GM12878 (cell line): ENCODE results near the gene NMBR. TPM values are rescaled to one million over a fixed set of nuclear protein-coding genes. Genes with fewer than 3 reads are reported as not detected.

Source experiments
- ATAC-seq: fragments of 200-7000 bp; cut with Tn5 transposase; 3 replicates; pipeline ENCODE4 v1.9.1; 2020; ENCODE audit warnings: mild to moderate bottlenecking, moderate library complexity
- BruUV-seq: library from RNA; stranded (reverse); fragments of 400-500 nt; replicated peaks from 2 replicates; lab custom pipeline; 2021; lab: Mats Ljungman, UMichigan
- CTCF ChIA-PET: fragments of 300-600 bp; sonication (Branson Sonifier 250); formaldehyde crosslinking; extraction: SDS; loops from one replicate; lab custom pipeline; 2021; ENCODE audit warnings: inconsistent platforms; lab: Yijun Ruan, JAX
- POLR2A ChIA-PET: fragments of 350-600 bp; formaldehyde crosslinking; extraction: SDS; loops from one replicate; lab custom pipeline; 2021; ENCODE audit warnings: inconsistent platforms; lab: Charles Lee
- RAD21 ChIA-PET: fragments of 300-600 bp; sonication (Branson Sonifier 250); formaldehyde crosslinking; loops from one replicate; lab custom pipeline; 2023; ENCODE audit warnings: antibody characterized with exemption; ENCODE audit not compliant: unreplicated experiment; lab: Charles Lee
- SMC1A ChIA-PET: fragments of 300-600 bp; sonication (Branson Sonifier 250); formaldehyde crosslinking; loops from one replicate; lab custom pipeline; 2023; ENCODE audit not compliant: unreplicated experiment, uncharacterized antibody; lab: Charles Lee
- DNase-seq: peaks from one replicate; pipeline ENCODE4 v3.0.0-alpha.2; 2011; ENCODE audit warnings: low read depth, low spot score
- FAIRE-seq: peaks from 3 replicates; lab custom pipeline; 2011; peaks lifted over from hg19 to GRCh38; lab: Jason Lieb, UNC
- H2AFZ ChIP-seq: 2 replicates; pipeline ENCODE4 v1.6.0; 2011; ENCODE audit warnings: low read depth, low read length, control low read depth; ENCODE audit not compliant: control insufficient read depth
- H3K27ac ChIP-seq: 2 replicates; pipeline ENCODE4 v1.5.1; 2011; ENCODE audit warnings: control low read depth; ENCODE audit not compliant: control insufficient read depth, insufficient read depth
- H3K27me3 ChIP-seq, 2 experiments: replicated peaks in 1 of 2; 2 replicates each; pipeline versions ENCODE4 v1.6.0 to v1.6.1; 2011; ENCODE audit warnings: low read length in 1 of 2; ENCODE audit not compliant: control insufficient read depth in 2 of 2, insufficient read depth in 2 of 2
- H3K36me3 ChIP-seq, 2 experiments: 2 replicates each; pipeline ENCODE4 v1.5.1; 2011; ENCODE audit warnings: low read length in 1 of 2; ENCODE audit not compliant: control insufficient read depth in 2 of 2, insufficient read depth in 2 of 2
- H3K4me1 ChIP-seq: 2 replicates; pipeline ENCODE4 v1.6.1; 2011; ENCODE audit warnings: mild to moderate bottlenecking, low read length, moderate library complexity, mixed read lengths; ENCODE audit not compliant: control insufficient read depth, insufficient read depth
- H3K4me2 ChIP-seq: 2 replicates; pipeline ENCODE4 v1.6.0; 2011; ENCODE audit warnings: control low read depth; ENCODE audit not compliant: control insufficient read depth, insufficient read depth
- H3K4me3 ChIP-seq: fragments of 200-600 bp; sonication (generic); 2 replicates; pipeline ENCODE4 v1.5.1; 2016
- H3K79me2 ChIP-seq: 2 replicates; pipeline ENCODE4 v1.6.0; 2011; ENCODE audit warnings: low read length; ENCODE audit not compliant: control insufficient read depth, insufficient read depth
- H3K9ac ChIP-seq: 2 replicates; pipeline ENCODE4 v1.8.0; 2011; ENCODE audit warnings: low read length, control low read depth, mixed read lengths; ENCODE audit not compliant: control insufficient read depth, insufficient read depth
- H3K9me3 ChIP-seq: replicated peaks from 3 replicates; pipeline ENCODE4 v1.5.1; 2011; ENCODE audit warnings: mild to moderate bottlenecking, low read length; ENCODE audit not compliant: control insufficient read depth, insufficient read depth
- H4K20me1 ChIP-seq: 2 replicates; pipeline ENCODE4 v1.6.0; 2011; ENCODE audit not compliant: control insufficient read depth, insufficient read depth
- BMI1 ChIP-seq: fragments of 450-650 bp; IDR thresholded peaks from 2 replicates; pipeline ENCODE4 v1.6.1; 2016; ENCODE audit warnings: mild to moderate bottlenecking, moderate library complexity, borderline replicate concordance
- CBFB ChIP-seq: IDR thresholded peaks from 2 replicates; pipeline ENCODE4 v1.6.1; 2016; ENCODE audit warnings: antibody characterized with exemption, low read depth
- CHD2 ChIP-seq: IDR thresholded peaks from 2 replicates; pipeline ENCODE4 v1.6.1; 2011; ENCODE audit warnings: low read depth, low read length, improper control_type of control experiment, borderline replicate concordance
- JUNB ChIP-seq: IDR thresholded peaks from 2 replicates; pipeline ENCODE4 v1.6.1; 2016; ENCODE audit warnings: antibody characterized with exemption, mild to moderate bottlenecking
- NFYA ChIP-seq: IDR thresholded peaks from 2 replicates; pipeline ENCODE4 v1.6.1; 2011; ENCODE audit warnings: low read depth, mild to moderate bottlenecking, low read length, improper control_type of control experiment, borderline replicate concordance
- PAX5 ChIP-seq: IDR thresholded peaks from 2 replicates; pipeline ENCODE4 v1.6.1; 2011; ENCODE audit warnings: low read depth, low read length, borderline replicate concordance
- RAD51 ChIP-seq: fragments of 450-650 bp; IDR thresholded peaks from 2 replicates; pipeline ENCODE4 v1.6.1; 2016; ENCODE audit warnings: moderate library complexity, mild to moderate bottlenecking, inconsistent platforms
- RBBP5 ChIP-seq: fragments of 200-600 bp; sonication (generic); conservative IDR thresholded peaks from 2 replicates; pipeline ENCODE4 v1.6.1; 2016
- RCOR1 ChIP-seq: conservative IDR thresholded peaks from 2 replicates; pipeline ENCODE4 v1.6.1; 2012; ENCODE audit warnings: low read depth, low read length, improper control_type of control experiment
- SREBF2 ChIP-seq: IDR thresholded peaks from 2 replicates; pipeline ENCODE4 v1.6.1; 2012; ENCODE audit warnings: mild to moderate bottlenecking, low read length
- TCF12 ChIP-seq: IDR thresholded peaks from 2 replicates; pipeline ENCODE4 v1.6.1; 2011; ENCODE audit warnings: low read depth, mild to moderate bottlenecking, low read length
- ZBTB40 ChIP-seq: fragments of 450-650 bp; IDR thresholded peaks from 2 replicates; pipeline ENCODE4 v1.6.1; 2016; ENCODE audit warnings: mild to moderate bottlenecking, moderate library complexity, borderline replicate concordance
- WGBS: methylation state at CpG from one replicate; pipeline ENCODE4 v1.1.6; 2016; ENCODE audit warnings: low lambda C conversion rate; ENCODE audit not compliant: insufficient replicate concordance, insufficient coverage; ENCODE audit errors: missing lambda C conversion rate; 5-methylcytosine and 5-hydroxymethylcytosine counted together
- in situ Hi-C: fragments of 300-500 bp; cut with MboI; formaldehyde crosslinking; loops from 9 replicates; pipeline ENCODE4 v1.14.3; 2018; ENCODE audit warnings: mixed read lengths
- intact Hi-C: fragments of 100-400 bp; cut with micrococcal nuclease; formaldehyde crosslinking; loops from one replicate; pipeline ENCODE4 v1.14.2; 2022; ENCODE audit not compliant: unreplicated experiment
- polyA plus RNA-seq, 11 experiments: library from polyadenylated mRNA; depleted of rRNA in 4 of 11; unstranded in 6 of 11; stranded (reverse) in 5 of 11; fragments of >200 nt; fragmentation: Nextera tagmentation in 4 of 11; fragmentation: Illumina TruSeq in 1 of 11; extraction: Ambion mirVana in 4 of 11; extraction: Trizol in 1 of 11; gene quantifications; 1 replicate in 1 of 11; 2 replicates in 10 of 11; pipeline versions ENCODE4 v1.2.1 to v1.2.3, GENCODE V29; 2011 to 2016; ENCODE audit warnings: inconsistent platforms in 2 of 11, missing spikeins in 2 of 11, low read depth in 1 of 11
- total RNA-seq, 4 experiments: library from RNA; depleted of rRNA in 3 of 4; stranded (reverse); fragments of >200 nt in 3 of 4; fragmentation: Illumina TruSeq in 1 of 4; extraction: Trizol in 1 of 4; gene quantifications; 2 replicates each; pipeline versions ENCODE4 v1.2.1 to v1.2.3, GENCODE V29; 2013 to 2021
- TF ChIP-seq, protein P1 (sequence below): fragments of 450-650 bp; formaldehyde crosslinking; IDR thresholded peaks from 2 replicates; pipeline ENCODE4 v1.4.0; 2020; ENCODE audit warnings: mild to moderate bottlenecking, moderate library complexity

NMBR gene
- total and polyA plus RNA-seq, 10 of the 15 experiments (the other 5 are each of a cell fraction or from before 2014, with no cell fraction given): not detected

DNA sequence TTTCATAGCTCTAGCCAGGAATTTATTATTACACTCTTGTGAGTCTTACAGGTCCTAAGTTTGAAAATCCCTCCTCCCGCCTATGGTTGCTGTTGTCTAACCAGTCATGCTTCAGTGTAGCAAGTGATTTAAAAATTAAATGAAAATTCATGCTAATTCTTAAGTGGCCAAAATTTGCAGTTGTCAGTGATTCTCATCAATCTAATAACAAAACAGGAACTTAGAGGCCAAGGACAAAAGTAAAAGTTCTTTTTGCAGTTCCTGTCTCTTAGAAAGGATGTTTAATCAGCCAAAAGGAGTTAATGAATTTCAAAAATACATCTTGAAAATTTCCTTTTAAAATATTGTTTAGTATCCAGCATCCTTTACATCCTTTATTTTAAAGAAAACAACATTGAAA, 36.4 kb upstream of the NMBR start:
- no peaks in the 10 kb centered on the region for H3K36me3 ChIP-seq
- TF ChIP-seq CBFB (no peak), RAD51 (no peak), TCF12 (no peak), CHD2 (no peak), RCOR1 (no peak), JUNB (no peak), ZBTB40 (no peak), NFYA (no peak), SREBF2 (no peak), RBBP5 (no peak), BMI1 (no peak), PAX5 (no peak)
- TF ChIP-seq, protein P1, sequence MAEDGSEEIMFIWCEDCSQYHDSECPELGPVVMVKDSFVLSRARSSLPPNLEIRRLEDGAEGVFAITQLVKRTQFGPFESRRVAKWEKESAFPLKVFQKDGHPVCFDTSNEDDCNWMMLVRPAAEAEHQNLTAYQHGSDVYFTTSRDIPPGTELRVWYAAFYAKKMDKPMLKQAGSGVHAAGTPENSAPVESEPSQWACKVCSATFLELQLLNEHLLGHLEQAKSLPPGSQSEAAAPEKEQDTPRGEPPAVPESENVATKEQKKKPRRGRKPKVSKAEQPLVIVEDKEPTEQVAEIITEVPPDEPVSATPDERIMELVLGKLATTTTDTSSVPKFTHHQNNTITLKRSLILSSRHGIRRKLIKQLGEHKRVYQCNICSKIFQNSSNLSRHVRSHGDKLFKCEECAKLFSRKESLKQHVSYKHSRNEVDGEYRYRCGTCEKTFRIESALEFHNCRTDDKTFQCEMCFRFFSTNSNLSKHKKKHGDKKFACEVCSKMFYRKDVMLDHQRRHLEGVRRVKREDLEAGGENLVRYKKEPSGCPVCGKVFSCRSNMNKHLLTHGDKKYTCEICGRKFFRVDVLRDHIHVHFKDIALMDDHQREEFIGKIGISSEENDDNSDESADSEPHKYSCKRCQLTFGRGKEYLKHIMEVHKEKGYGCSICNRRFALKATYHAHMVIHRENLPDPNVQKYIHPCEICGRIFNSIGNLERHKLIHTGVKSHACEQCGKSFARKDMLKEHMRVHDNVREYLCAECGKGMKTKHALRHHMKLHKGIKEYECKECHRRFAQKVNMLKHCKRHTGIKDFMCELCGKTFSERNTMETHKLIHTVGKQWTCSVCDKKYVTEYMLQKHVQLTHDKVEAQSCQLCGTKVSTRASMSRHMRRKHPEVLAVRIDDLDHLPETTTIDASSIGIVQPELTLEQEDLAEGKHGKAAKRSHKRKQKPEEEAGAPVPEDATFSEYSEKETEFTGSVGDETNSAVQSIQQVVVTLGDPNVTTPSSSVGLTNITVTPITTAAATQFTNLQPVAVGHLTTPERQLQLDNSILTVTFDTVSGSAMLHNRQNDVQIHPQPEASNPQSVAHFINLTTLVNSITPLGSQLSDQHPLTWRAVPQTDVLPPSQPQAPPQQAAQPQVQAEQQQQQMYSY (CRISPR knock-in tag): no peak
- H3K4me3 ChIP-seq: no peak overlapping the region
- H3K4me2 ChIP-seq: no peak overlapping the region
- ATAC-seq: no peak
- ChIA-PET POLR2A (no interaction called here), CTCF (interaction anchor here (1.6 to 1.7 kb wide), 2 partner anchors 24 to 27 kb away, joined by 6 read pairs; no protein-coding TSS in a partner anchor), SMC1A (no interaction called here), RAD21 (no interaction called here)
- no peaks in the 10 kb centered on the region for H4K20me1 ChIP-seq
- FAIRE-seq: no peak
- DNase-seq: no peak
- in situ Hi-C loops (no loop called here), intact Hi-C loops (no loop called here)
- H2AFZ ChIP-seq: no peak overlapping the region
- no peaks in the 10 kb centered on the region for H3K27me3 ChIP-seq
- BruUV-seq: no TSS peak
- no peak overlapping the region for H3K9ac ChIP-seq
- H3K9me3 ChIP-seq: no peaks in the 10 kb centered on the region
- H3K79me2 ChIP-seq: no peaks in the 10 kb centered on the region
- no peak overlapping the region for H3K27ac ChIP-seq
- no peaks in the 10 kb centered on the region for H3K4me1 ChIP-seq
- 50% methylated on average over 1 of the region's 1 CpG for WGBS
